ENCODE results near the gene RXRA.

- TF ChIP-seq POLR2A (IDR thresholded peaks at IDR 0.05; ENCODE audit: low read depth, low read length), result no peak
- TF ChIP-seq POLR2AphosphoS5 (IDR thresholded peaks at IDR 0.05; ENCODE audit: low read depth, low read length), result no peak
- TF ChIP-seq SPI1 (IDR thresholded peaks at IDR 0.05; ENCODE audit: low read depth, low read length), result 0 out of 2 replicates have a peak, but pooled peaks have one; percentile 10
These were observed 77.5 kb downstream of the RXRA start for GRCh38 chr9:134403682-134404301.

All from GM12891 (cell line).